SH-SY5Y (cell line): ENCODE results near the gene NDUFV3.

Experiments used
- GATA2 ChIP-seq: IDR thresholded peaks from 2 replicates; pipeline ENCODE4 v1.6.1; 2011; ENCODE audit warnings: mild to moderate bottlenecking, low read depth, low read length
- GATA3 ChIP-seq: IDR thresholded peaks from 2 replicates; pipeline ENCODE4 v1.6.1; 2011; ENCODE audit warnings: low read depth, mild to moderate bottlenecking, low read length, moderate library complexity

The NDUFV3 gene

DNA sequence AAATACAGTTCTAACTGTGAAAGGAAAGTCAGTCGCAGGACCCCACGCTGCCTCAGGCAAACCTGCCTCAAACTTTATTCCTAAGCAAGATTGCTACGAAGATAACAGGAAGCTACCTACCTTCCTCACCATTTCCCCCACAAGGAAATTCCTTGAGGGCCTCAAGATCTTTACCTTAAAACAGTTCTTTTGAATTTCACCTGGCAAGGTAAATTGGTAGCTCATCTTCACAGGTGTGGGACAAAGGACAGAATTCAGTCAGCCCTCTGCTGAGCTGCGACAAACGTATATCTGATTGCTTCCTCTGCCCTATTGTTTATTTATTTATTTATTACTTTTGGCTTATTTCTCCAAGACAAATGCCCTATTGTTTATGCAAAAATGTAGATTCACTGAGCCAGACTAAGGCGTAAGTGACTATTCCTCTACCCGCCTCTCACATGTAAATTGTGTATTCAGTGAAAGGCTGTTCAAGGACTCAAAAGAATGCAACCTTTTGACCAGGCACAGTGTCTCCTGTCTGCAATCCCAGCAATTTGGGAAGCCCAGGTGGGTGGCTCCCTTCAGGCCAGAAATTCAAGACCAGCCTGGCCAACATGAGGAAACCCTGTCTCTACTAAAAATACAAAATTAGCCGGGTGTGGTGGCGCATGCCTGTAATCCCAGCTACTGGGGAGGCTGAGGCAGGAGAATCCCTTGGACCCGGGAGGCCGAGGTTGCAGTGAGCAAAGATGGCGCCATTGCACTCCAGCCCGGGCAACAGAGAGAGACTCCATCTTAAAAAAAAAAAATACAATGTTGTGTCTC lies 63.9 kb downstream of the NDUFV3 start:
- no peak for TF ChIP-seq GATA3
- TF ChIP-seq GATA2 = no peak

DNA sequence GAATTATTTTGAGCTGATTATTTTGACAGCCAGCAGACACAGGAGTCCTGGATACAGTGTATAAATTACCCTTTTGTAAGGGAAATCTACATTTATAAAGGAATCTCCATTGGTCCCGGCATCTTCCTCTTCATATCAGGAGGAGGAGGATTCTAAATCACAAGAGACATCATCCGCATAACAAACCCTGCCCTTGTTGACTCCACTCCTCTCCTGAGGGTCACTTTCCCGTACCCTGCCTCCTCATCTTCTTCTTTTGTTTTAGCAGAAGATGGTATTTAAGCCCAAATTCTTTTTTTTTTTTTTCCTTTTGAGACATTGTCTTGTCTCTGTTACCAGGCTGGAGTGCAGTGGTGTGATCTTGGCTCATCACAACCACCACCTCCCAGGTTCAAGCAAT lies 66.6 kb downstream of the NDUFV3 start:
- TF ChIP-seq GATA2 (no peak), GATA3 (no peak)

DNA sequence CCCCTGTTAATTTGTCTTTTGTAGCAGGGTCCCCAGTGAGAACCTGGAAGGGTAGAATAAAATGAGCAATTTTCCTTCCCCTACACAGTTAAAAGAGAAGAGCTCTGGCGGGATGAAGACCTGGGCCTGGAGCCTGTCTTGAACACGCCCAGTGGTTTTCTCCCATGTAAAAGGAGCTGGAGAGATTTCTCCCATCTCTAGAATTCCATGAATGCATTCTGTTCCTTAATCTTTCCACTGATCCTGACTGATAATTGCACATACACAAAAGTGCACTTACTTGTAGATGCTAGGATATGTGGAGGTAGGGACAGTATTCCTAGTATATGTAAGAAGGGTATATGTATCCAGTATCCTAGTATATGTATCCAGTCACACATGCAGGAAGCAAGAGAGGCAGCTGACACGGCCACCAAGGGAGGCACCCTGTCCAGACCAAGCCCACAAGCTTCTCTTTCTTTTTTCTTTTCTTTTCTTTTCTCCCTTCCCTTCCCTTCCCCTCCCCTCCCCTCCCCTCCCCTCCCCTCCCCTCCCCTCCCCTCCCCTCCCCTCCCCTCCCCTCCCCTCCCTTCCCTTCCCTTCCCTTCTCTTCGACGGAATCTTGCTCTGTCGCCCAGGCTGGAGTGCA lies 69.4 kb downstream of the NDUFV3 start:
- TF ChIP-seq GATA3 (no peak), GATA2 (no peak)
